WI38 (cell line): ENCODE results near the gene TBCD.
"Not testable (repeated sequence)": the region's sequence is repeated elsewhere in the genome, so short reads cannot be mapped to it uniquely, and the experiment has no call there.

Experiments
- H3K4me3 ChIP-seq: 2 replicates; pipeline ENCODE4 v1.5.1; 2011; ENCODE audit warnings: low read depth, mild to moderate bottlenecking, control low read depth, low read length
- CTCF ChIP-seq: IDR thresholded peaks from 2 replicates; pipeline ENCODE4 v1.5.1; 2012; ENCODE audit warnings: low read depth, mild to moderate bottlenecking, control low read depth, low read length

The TBCD gene

GRCh38 chr17:82983510-82984248 is 231.8 kb downstream of the TBCD start:
- TF ChIP-seq CTCF, result no peak
- H3K4me3 ChIP-seq, result no peak overlapping the region

- H3K4me3 ChIP-seq, result not testable (repeated sequence)
These were observed 232.4 kb downstream of the TBCD start for GRCh38 chr17:82984249-82984617.

- no peak for TF ChIP-seq CTCF
- no peak overlapping the region for H3K4me3 ChIP-seq
These were observed 233.0 kb downstream of the TBCD start for GRCh38 chr17:82984751-82985427.

GRCh38 chr17:82985428-82985805 is 233.6 kb downstream of the TBCD start:
- no peak for TF ChIP-seq CTCF
- H3K4me3 ChIP-seq, result no peak overlapping the region

- TF ChIP-seq CTCF, result no peak
- no peak overlapping the region for H3K4me3 ChIP-seq
These were observed 234.1 kb downstream of the TBCD start for GRCh38 chr17:82985973-82986372.

- H3K4me3 ChIP-seq, result not testable (repeated sequence)
These were observed 237.2 kb downstream of the TBCD start for GRCh38 chr17:82989051-82989450.

- no peak overlapping the region for H3K4me3 ChIP-seq
- no peak for TF ChIP-seq CTCF
These were observed 238.0 kb downstream of the TBCD start for GRCh38 chr17:82989881-82990280.

GRCh38 chr17:82993005-82993404 is 241.1 kb downstream of the TBCD start:
- TF ChIP-seq CTCF, result no peak
- H3K4me3 ChIP-seq, result no peak overlapping the region
